Stimulated activated CD4-positive, alpha-beta T cell treated with anti-CD3 and anti-CD28 coated beads, Interleukin-4, amount 100 ng/mL, for 4 hours (primary cell): ENCODE data around the gene SCUBE2.
"Not testable (repeated sequence)": the region's sequence is repeated elsewhere in the genome, so short reads cannot be mapped to it uniquely, and the experiment has no call there.

Source experiments
- DNase-seq, 2 experiments: peaks; one replicate each; pipeline ENCODE4 v3.0.0-alpha.2; 2020

The SCUBE2 gene

DNA sequence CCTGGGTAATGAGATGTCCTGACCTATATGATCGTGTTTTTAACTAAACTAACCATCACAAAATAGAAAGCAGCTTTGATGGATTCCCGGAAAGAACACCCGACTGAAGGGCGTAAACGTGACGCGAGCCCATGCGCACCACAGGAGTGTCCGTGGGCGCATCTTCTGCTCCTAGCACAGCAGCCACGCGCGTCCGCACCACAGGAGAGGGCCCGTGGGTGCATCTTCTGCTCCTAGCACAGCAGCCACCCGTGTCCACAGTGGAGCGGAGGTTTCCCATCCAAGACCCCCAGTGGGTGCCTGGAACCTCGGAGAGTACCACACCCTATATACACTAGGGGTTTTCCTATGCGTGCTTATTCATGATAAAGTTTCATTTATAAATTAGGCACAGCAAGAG, 51.5 kb downstream of the SCUBE2 start:
- DNase-seq: no peak

DNA sequence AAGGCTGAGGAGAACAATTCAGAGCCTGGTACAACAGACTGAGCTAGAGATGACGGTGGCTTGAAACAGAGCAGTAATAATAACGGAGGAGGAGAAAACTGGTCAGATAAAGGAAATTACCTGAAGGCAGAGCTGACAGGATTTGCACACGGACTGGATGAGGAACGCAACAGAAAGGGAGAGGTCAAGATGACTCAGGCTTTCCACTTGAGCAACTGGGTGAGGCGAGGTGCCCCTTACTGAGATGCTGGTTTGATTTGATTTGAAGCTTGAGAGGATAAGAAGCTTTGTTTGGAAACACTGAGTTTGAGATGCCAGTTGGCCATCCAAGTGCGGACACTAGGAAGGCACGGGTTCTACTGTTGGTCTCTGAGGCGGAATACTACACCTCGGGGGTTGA, 52.2 kb downstream of the SCUBE2 start:
- DNase-seq: no peak

DNA sequence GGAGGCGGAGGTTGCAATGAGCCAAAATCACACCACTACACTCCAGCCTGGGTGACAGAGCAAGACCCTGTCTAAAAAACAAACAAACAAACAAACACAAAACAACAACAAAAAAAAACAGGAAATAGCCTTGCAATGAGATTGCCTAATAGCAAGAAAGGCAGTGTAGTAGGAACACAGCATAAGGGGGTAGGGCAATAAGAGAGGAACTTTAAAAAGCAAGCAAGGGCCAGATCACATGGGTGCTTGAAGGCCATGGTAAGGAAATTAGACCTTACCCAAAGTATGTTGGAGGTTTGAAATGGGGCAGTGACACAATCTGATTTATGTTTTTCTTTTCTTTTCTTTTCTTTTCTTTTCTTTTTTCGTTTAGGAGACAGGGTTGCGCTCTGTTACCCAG, 52.9 kb downstream of the SCUBE2 start:
- no peak for DNase-seq

DNA sequence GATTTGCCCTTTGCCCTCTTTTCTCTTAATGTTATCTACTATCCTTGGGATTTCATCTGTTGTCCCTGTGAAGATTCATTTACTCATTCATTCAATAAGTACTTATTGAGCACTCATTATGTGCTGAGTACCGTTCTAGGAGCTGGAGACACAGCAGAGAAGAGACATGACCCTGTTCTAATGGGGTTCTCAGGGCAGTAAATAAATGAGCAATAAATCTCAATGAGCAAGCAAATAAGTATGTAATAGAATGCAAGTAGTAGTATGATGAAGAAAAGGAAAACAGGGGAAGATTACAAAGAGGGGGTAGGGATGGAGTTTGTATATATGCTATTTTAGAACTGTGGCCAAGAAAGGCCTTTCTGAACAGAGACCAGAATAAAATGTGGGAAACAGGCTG, 53.4 kb downstream of the SCUBE2 start:
- no peak for DNase-seq

DNA sequence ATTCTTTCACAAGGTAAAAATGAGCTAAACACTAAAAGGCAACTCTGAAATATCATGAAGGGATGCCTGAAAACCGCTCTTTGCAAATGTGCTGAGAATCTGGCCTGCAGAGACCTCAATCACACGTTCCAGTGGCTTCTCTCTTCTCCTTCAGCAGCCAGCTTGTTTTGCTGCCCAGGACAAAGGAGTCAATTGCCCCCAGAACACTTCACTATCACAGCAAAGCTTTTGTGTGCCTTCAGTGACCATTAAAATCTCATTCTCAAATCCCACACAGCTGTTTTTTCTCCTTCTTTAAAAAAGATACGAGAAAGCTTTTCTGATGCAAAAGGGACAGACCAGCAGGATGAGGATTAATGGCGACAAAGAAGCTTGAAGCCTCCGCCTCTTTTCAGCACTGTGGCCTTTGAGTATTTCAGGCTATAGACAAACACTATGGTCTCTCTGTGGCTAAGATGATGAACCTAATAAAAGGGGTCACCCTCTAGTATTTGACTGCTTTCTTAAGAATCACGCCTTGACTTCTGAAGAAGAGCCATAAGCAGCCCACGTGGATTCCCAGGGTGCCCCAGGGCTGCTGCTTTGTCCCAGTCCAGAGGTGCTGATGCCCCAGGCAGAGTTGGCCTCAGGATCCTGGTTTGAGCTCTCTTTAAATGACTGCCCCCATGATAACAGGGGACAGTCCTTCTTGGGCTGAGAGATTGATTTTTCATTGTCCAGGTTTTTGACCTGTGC, 54.2 kb downstream of the SCUBE2 start:
- DNase-seq: no peak

DNA sequence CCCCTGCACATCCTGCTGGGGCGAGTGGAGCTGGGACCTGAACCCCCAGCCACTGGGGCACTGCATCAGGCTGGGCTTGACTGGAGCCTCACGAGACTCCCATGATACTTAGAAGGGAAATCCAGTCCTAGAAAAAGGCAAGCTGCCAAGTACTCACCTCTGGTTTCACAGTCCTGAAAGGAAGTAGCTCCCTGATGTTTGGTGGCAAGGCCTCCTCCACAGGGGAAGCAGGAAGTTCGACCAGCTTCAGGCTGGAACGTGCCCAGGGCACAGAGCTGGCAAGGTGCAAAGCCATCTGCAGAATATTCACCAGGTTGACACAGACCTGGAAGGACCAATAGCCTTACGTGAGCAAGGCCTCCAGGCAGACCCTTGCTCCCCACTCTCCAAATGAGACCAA, 60.8 kb downstream of the SCUBE2 start:
- no peak for DNase-seq

DNA sequence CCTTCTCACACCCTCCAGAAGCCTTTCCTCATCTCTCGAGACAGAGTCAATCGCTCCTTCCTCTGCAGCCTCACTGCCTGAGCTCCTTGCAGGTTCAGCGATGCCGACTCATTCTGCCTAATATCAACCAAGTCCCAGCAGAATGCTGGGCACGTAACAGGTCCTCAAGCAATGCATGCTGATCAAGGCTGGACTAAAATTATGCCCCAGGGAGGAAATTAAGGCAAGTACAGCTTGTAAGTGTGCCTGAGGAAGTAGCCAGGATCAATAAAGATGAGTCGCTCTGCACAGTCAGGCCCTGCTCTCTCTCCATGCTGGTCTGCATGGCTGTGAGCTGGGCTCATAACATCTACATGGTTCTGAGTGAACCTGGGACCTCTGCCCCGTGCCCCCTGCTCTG, 62.0 kb downstream of the SCUBE2 start:
- no peak for DNase-seq

DNA sequence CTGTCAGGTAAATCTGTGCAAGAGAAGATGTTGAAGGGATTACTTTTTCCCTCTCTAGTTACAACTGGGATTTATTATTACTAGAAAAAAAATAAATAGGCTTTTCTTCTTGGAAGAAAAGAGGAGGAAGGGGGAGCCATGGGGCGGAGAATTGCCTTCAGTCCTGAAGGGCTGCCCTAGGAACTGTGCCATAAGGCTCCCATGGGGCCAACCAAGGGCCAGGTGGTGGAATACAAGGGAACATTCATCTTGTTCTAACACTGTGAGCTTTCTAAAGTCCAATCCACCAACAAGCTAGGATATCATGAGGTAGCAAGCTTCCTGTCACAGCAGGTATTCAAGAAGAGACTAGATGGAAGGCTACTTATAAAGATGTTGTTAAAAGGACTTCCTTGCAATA, 62.8 kb downstream of the SCUBE2 start:
- no peak for DNase-seq

DNA sequence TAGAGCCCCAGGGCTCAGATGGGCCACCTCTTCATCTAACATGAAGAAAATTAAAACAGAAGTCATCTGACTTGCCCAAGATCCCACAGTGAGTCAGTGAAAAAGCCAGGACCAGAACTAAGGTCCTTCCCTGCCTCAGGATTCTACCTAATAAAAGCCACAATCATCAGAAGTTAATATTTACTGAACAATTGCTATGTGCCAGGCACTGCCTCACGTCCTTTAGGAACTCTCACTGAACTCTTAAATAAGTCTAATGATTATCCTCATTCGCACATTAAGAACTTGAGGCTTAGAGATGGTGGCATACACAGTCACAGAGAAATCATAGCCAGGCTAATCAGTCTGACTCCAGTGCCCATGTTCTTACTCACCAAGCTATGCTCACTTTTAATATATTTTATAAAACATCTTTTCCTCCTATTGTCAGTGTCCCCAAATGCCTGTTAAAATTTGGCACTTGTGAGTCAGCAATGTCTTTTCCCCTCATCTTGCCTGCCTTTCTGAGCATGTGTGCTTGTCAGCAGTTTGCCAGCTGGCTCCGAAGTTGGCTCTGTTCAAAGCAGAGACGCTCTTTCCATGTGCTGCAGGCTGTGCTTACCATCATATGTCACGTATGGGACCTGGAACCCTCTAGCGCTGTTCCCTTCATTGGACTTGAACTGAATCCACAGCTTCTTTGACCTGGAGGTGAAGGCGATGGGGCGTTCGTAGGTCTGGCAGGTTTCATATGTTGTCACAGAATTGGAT, 66.1 kb downstream of the SCUBE2 start:
- DNase-seq: no peak

DNA sequence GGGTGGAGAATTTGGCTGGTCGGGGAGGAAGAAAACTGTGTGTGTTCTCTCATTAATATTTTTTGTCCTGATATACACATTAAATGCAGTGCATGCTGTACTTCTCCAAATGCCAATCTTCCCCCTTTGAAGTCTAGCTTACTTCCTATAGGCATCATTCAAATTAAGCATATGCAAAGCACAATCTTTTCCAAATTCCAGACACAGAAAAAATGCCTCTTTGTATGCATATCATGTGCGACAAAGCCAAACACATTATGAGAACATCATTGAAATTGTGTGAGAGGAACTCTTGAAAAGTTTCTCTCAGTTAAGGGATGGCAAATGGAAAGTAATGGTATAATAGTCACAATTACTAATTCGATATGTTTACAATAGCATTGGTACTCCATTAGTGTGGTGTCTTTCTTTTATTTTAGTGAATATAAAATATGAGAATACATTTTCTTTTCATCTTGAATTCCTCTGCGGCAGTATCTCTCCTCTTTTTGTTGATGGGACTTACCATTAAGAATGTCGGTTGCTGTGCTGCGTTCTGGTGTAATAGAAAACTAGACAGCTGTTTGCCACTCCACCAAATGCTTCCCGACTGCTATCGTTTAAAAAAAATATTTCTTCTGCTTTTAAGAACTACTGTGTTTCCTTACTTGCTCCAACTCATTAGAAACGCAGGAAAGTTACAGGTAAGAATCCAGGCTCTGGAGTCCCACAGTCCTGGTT, 68.3 kb downstream of the SCUBE2 start:
- DNase-seq: no peak

DNA sequence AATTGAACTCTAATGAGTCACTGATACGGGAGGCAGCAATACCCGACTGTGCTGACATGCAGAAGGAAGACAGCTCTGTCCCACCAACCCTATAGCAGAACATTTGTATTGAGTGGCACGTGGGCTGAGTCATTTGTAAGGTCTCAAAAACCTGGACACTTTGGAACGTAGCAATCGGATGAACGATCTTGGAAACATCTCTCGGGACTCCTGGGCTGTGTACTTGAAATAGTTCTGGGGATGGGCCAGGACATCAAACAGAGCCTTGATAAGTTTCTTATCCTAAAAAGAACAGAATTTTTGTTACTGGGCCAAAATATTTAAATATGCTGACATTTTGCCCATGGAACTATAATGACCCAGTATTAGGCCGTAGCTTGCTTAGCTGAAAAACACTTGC, 70.5 kb downstream of the SCUBE2 start:
- no peak for DNase-seq

DNA sequence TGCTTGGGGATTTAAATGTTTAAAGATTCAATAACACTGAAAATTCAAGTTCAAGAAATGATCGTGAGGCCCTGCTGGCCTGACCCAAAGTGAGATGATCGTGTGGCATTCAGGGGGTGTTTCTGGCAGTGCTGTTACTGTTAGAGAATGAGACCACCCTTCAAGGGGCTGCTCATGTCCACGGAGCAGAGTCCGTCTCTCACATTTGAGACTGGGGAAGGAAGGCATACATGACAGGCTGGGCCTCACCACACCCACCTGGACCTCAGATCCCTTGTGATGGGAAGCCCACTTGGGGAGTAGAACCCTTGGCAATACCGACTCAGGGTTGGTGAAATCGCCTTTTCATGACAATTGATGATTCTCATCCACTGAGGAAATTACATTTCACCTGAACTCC, 71.5 kb downstream of the SCUBE2 start:
- no peak for DNase-seq

DNA sequence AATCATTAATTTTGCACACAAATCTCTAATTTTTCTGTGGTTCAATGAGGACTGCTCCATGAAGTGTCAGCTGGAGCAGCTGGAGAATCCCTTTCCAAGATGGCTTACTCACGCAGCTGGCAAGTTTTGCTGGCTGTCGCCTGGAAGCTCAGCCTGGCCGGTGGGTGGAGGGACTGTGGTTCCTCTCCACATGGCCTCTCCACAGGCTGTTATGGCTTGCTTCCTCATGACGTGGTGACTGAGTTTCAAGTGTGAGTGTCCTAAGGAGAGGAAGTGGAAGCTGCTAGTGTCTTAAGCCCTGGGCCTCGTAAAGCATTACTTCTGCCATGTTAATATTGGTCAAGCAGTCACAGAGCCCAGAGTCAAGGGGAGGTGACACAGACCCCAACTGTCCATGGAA, 73.6 kb downstream of the SCUBE2 start:
- no peak for DNase-seq

DNA sequence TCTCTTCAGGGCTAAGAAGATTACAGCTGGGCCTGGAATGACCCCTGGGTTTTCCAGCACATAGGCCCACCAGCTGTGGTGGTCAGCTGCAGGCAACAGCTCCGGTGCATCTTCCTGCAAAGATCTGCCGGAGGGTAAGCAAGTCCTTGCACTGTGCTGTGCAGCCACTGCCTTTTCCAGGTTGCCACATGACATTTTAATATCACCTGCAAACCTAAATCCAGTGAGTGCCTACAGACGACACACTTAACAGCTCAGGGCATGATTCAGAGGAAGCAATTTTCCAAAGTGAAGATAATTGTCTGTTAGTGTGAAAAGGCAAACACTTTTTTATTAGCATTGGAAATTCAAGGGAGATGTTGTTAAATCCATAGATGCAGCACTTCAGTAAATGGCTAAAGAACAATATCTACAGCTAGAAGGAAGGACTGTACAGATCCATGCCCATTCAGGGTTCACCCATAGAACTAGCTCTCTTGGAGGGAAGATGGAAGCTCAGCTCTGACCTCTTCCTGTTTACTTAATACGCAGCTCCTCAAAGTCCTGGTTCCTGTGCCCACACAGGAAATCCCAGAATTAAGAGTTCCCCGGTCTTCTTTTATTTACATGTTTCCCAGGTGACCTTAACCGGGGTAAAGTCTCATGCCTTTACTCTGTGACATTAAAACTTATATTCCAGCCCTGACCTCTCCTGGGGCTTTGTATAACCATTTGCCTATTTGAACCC, 74.3 kb downstream of the SCUBE2 start:
- no peak for DNase-seq

DNA sequence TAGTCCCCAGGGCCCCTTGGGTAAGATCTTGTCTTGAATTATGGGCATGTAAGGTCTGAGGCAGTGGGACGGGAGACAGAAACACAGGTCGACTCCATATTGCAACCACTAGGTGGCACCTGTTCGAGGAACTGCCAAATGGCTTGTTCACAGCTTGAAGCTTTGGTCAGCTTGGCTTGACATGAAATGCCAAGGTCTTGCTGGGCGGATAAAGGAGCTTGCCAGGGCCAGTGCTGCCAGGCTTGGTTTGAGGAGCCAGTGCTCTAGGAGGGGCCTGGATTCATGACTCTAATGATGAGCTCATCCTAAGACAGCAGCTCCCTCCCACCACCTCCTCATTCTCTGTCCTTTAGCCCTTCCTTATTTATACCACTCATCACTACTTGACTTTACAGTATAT, 75.7 kb downstream of the SCUBE2 start:
- peak; percentile 31 to 41 for DNase-seq

DNA sequence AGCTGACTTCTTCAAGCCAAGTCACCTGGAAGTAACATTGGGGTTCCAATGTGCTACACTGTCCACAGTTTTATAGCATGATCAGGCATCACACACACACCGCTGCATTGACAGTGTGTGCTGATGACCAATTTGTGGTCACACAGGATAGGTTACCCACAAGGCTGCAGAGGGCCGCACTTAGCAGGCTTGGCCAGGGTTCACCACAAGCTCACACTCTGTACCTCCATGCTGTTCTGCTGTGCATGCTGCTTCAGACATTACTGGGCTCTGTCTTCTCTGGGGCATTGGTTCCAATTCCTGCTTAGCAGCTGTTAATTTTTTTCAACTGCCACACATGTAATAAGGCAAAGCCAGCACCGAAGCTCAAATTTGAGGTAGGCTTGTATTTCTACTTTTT, 76.6 kb downstream of the SCUBE2 start:
- DNase-seq: no peak

DNA sequence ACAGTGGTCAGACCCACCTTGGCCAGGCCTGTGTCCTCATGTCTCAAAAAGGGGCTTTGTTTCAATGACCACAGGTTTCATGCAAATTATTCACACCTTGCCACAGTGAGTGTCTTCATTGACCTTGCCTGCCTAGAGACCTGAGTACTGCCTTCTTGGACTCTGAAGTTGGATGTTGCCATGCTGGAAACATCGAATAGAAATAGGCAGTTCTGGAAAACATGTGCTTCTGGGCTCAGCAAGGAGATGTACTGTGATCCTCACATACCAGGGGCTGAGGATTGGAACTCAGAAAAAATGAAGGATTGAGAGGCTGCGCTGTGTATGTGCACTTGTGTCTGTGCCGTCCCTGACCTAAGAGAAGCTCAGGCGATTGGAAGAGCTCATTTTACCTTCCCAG, 78.0 kb downstream of the SCUBE2 start:
- no peak for DNase-seq

DNA sequence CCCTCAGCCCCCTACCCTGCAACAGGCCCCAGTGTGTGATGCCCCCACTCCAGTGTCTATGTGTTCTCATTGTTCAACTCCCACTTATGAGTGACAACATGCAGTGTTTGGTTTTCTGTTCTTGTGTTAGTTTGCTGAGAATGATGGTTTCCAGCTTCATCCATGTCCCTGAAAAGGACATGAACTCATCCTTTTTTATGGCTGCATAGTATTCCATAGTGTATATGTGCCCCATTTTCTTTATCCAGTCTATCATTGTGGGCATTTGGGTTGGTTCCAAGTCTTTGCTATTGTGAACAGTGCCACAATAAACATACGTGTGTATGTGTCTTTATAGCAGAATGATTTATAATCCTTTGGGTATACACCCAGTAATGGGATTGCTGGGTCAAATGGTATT, 81.9 kb downstream of the SCUBE2 start:
- DNase-seq: not testable (repeated sequence)

DNA sequence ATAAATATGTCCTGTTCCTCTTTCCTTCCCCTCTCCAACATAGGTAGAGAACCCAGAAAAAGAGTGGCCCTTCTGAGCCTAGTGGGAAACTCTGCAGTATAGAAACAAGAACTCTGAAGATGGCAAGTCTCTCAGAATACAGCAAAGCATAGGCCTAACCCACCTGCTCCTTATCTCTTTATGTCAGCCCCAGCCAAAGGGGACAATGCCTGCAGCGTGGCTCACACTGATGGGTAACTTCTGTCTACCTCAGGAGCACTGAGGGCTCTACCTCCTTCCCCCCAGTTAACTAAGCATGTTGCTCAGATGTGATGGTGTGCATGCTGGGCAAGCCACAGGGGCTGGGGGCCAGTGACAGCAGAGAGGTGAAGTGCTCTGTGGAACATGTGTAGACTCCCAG, 82.7 kb downstream of the SCUBE2 start:
- no peak for DNase-seq

DNA sequence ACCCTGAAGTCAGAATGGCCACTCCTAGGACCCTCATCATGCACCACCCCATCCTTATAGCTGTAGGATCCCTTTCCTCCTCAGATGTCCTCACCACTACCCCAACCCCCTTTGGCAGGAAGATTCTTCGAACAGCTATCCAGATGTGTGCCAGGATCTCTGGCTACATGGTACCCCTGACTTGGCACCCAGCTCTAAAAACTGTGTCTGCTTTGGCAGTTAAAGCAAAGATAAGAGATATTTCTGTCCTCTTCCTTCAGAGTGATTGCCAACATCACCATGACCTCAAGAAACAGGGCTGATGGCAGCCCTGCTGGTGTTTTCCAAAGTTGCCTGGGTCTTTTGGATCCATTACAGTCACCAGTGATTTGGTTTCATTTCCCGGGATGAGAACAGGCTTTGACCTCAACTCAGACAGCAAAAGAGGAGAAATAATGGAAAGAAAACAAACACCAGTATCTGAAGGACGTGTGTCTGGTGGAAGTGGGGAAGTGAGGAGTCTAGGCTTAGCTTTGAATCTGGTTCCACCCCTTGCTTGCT, 83.3 kb downstream of the SCUBE2 start:
- no peak for DNase-seq

DNA sequence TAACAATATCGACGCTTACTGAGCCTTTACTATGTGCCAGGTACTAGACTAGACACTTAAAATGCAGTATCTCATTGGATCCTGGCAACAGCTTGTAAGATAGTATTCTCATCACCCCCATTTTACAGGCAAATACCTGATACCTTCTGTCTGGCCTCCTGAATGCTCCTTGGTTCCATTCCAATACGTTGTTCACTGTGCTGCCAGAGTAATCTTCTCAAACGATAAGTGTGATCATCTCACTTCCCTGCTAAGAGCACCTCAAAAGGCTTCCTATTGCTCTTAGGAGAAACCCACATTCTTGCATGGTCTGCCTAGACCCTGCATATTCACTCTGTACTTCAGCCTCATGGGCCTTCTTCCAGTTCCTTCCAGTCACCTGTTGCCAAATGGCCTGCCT, 86.3 kb downstream of the SCUBE2 start:
- no peak for DNase-seq

DNA sequence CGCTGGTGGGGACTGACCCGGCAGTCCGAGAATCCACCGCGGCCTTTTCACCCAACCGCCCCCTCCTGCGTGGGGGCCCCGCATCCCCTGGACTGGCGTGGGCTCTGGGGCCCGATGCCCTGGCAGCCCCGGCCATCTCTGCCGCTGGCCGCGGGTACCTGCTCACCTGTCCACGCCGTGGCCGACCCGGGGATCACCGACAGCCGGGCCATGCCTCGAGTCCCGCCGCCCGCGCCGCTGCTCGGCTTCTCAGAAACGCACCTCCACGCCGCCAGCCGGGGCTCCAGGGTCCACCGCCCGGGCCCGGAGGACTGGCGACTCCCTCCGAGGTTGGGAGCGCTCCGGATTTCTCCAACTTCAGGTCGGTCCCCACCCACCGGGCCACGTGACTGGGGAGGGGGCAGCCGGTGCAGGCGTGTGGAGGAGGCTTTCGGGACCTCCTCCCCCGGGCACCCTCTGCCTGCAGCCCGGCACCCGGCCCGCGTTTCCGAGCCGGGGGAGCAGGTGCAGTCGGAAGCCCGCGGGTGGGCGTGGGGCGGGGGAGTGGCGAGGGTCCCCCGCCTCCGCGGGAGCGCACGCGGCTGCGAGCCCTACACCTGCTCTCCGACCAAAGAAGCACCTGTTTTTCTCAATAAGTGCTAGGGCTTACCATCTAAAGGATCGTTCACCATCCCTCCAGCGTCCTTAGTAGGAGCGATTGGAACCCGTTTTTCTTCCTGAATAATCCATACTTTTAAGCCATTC, 87.0 kb downstream of the SCUBE2 start:
- peak; percentile 17 to 44 for DNase-seq
